Measurements from ENCODE around the gene CLDN1. TPM values are rescaled to one million over a fixed set of nuclear protein-coding genes. Genes with fewer than 3 reads are reported as not detected.

Gene CLDN1
- total RNA-seq, 1 experiment from 2014 or later: 1.0 TPM

DNA sequence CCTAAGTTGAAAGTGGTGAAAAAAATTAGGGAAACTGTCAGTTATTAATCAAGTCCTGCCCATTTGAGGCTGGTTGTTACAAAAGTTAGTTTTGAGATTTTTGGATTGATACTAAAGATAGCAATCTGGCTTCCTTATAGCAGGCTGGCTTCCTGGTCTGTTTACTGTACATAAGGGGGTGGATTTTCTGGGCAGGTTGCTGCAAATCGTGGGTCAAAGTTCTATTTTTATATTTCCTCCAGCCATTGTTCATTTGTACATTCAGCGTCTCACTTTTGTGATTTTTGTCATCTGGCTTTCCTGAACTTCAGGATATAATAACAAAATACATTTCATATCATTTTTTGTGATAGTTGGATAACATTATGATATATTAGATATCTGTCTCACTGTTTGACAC is 49.5 kb downstream of the CLDN1 start:
- no peak overlapping the region for H3K4me2 ChIP-seq (ENCODE audit: insufficient read depth, insufficient read length, low read length)
- Mint-ChIP-seq H3K9me3 (no peaks in the 10 kb centered on the region), H3K4me1 (no peaks in the 10 kb centered on the region), H3K27ac (no peak overlapping the region), H3K36me3 (ENCODE audit: insufficient read depth in 1 of 3, low read depth in 3 of 3) (no peaks in the 10 kb centered on the region; a peak in 1 of 7 replicates), H3K27me3 (ENCODE audit: low read depth) (no peaks in the 10 kb centered on the region), H3K4me3 (no peak overlapping the region)
- no peak overlapping the region for H4K91ac ChIP-seq (ENCODE audit: insufficient read length, low read depth, low read length)
- H3K79me2 ChIP-seq (ENCODE audit: insufficient read depth, low read length): no peaks in the 10 kb centered on the region
- DNase-seq: no peak
- no peak overlapping the region for H3T11ph ChIP-seq (ENCODE audit: low read length)
- TF ChIP-seq, protein P1, sequence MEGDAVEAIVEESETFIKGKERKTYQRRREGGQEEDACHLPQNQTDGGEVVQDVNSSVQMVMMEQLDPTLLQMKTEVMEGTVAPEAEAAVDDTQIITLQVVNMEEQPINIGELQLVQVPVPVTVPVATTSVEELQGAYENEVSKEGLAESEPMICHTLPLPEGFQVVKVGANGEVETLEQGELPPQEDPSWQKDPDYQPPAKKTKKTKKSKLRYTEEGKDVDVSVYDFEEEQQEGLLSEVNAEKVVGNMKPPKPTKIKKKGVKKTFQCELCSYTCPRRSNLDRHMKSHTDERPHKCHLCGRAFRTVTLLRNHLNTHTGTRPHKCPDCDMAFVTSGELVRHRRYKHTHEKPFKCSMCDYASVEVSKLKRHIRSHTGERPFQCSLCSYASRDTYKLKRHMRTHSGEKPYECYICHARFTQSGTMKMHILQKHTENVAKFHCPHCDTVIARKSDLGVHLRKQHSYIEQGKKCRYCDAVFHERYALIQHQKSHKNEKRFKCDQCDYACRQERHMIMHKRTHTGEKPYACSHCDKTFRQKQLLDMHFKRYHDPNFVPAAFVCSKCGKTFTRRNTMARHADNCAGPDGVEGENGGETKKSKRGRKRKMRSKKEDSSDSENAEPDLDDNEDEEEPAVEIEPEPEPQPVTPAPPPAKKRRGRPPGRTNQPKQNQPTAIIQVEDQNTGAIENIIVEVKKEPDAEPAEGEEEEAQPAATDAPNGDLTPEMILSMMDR (conservative IDR thresholded peaks at IDR 0.05): no peak
- H3K9ac ChIP-seq (ENCODE audit: extremely low read depth, insufficient read length, low read length): no peak overlapping the region
- H2BK5ac ChIP-seq (ENCODE audit: insufficient read length, low read length): no peak overlapping the region
- no peaks in the 10 kb centered on the region for H3K23me2 ChIP-seq (ENCODE audit: insufficient read length, low read depth, low read length, poor library complexity, severe bottlenecking)
- no peak overlapping the region for H2AK5ac ChIP-seq (ENCODE audit: insufficient read length, low read length)
- H3K27me3 ChIP-seq (ENCODE audit: insufficient read depth, low read length): no peaks in the 10 kb centered on the region
- H3K18ac ChIP-seq (ENCODE audit: insufficient read length, low read depth, low read length): no peak overlapping the region
- no peak overlapping the region for H4K5ac ChIP-seq (ENCODE audit: insufficient read length, low read depth, low read length)
- H4K20me1 ChIP-seq (ENCODE audit: control insufficient read depth, insufficient read depth, insufficient read length): no peaks in the 10 kb centered on the region
- no peak overlapping the region for H2BK12ac ChIP-seq (ENCODE audit: insufficient read length, low read depth, low read length)
- no CpG with 5 or more reads among the region's 2 CpGs for WGBS (ENCODE audit: extremely low coverage, insufficient read length, low lambda C conversion rate)
- no peak overlapping the region for H3K23ac ChIP-seq (ENCODE audit: insufficient read length, low read depth, low read length)
- no peak overlapping the region for H2AFZ ChIP-seq (ENCODE audit: low read length)
- no peak overlapping the region for H2BK15ac ChIP-seq (ENCODE audit: low read depth, low read length)
- H3K56ac ChIP-seq (ENCODE audit: insufficient read length, low read depth, low read length): no peak overlapping the region
- H4K8ac ChIP-seq (replicated peaks; ENCODE audit: insufficient read length, low read depth, low read length): no peak overlapping the region
- H3K27ac ChIP-seq (ENCODE audit: insufficient read length, low read depth, low read length): no peak overlapping the region
- no peak overlapping the region for H2BK120ac ChIP-seq (ENCODE audit: low read depth, low read length, poor library complexity, severe bottlenecking)
- H3K79me1 ChIP-seq (ENCODE audit: insufficient read depth, low read depth, low read length, poor library complexity, severe bottlenecking): no peaks in the 10 kb centered on the region
- no peak overlapping the region for H3K14ac ChIP-seq (ENCODE audit: insufficient read depth, low read length)
- H3K9me3 ChIP-seq (ENCODE audit: control insufficient read depth, low read depth, low read length): no peaks in the 10 kb centered on the region
- no peak overlapping the region for H3K4ac ChIP-seq (ENCODE audit: low read depth, low read length)
- H3K4me1 ChIP-seq (ENCODE audit: insufficient read depth, low read length): no peaks in the 10 kb centered on the region
- no peak overlapping the region for H2BK20ac ChIP-seq (ENCODE audit: low read depth, low read length, poor library complexity, severe bottlenecking)

Measured in H9 (cell line).